NCI-H446 treated with DMSO at 0.1 percent for 48 hours (cell line): ENCODE data around the gene SMG7.

Experiments
- DNase-seq: peaks from one replicate; lab custom pipeline; 2025; lab: John Stamatoyannopoulos, UW

The SMG7 gene

GRCh38 chr1:183508694-183509093, 36.4 kb downstream of the SMG7 start:
- DNase-seq: no peak

GRCh38 chr1:183512450-183512849, 40.2 kb downstream of the SMG7 start:
- no peak for DNase-seq

- DNase-seq: no peak
Observed at GRCh38 chr1:183514235-183514634, 41.9 kb downstream of the SMG7 start.

- no peak for DNase-seq
Observed at GRCh38 chr1:183515002-183515689, 42.8 kb downstream of the SMG7 start.

GRCh38 chr1:183516725-183517124, 44.4 kb downstream of the SMG7 start:
- DNase-seq: no peak

GRCh38 chr1:183517401-183517800, 45.1 kb downstream of the SMG7 start:
- DNase-seq: no peak

- DNase-seq: no peak
Observed at GRCh38 chr1:183520379-183520778, 48.1 kb downstream of the SMG7 start.

- no peak for DNase-seq
Observed at GRCh38 chr1:183522104-183522503, 49.8 kb downstream of the SMG7 start.

GRCh38 chr1:183528577-183528976, 56.3 kb downstream of the SMG7 start:
- no peak for DNase-seq

- no peak for DNase-seq
Observed at GRCh38 chr1:183533617-183534174, 61.4 kb downstream of the SMG7 start.

- DNase-seq: no peak
Observed at GRCh38 chr1:183537405-183537804, 65.1 kb downstream of the SMG7 start.

GRCh38 chr1:183543619-183544204, 71.4 kb downstream of the SMG7 start:
- DNase-seq: peak; percentile 60

- no peak for DNase-seq
Observed at GRCh38 chr1:183544598-183545297, 72.4 kb downstream of the SMG7 start.

GRCh38 chr1:183546427-183546826, 74.1 kb downstream of the SMG7 start:
- DNase-seq: no peak

- DNase-seq: no peak
Observed at GRCh38 chr1:183548116-183548515, 75.8 kb downstream of the SMG7 start.

- no peak for DNase-seq
Observed at GRCh38 chr1:183550915-183551314, 78.6 kb downstream of the SMG7 start.

GRCh38 chr1:183551924-183552323, 79.6 kb downstream of the SMG7 start:
- DNase-seq: no peak

- DNase-seq: no peak
Observed at GRCh38 chr1:183552441-183552840, 80.1 kb downstream of the SMG7 start.

GRCh38 chr1:183552891-183553290, 80.6 kb downstream of the SMG7 start:
- DNase-seq: no peak

- DNase-seq: no peak
Observed at GRCh38 chr1:183553331-183553730, 81.0 kb downstream of the SMG7 start.

- no peak for DNase-seq
Observed at GRCh38 chr1:183553764-183554163, 81.5 kb downstream of the SMG7 start.

GRCh38 chr1:183554577-183554976, 82.3 kb downstream of the SMG7 start:
- no peak for DNase-seq

- no peak for DNase-seq
Observed at GRCh38 chr1:183559061-183559460, 86.8 kb downstream of the SMG7 start.
